Measurements from ENCODE around the gene NR2F2. TPM values are rescaled to one million over a fixed set of nuclear protein-coding genes. Genes with fewer than 3 reads are reported as not detected.

Gene NR2F2
- total RNA-seq, 1 experiment from 2014 or later = 140 TPM

DNA sequence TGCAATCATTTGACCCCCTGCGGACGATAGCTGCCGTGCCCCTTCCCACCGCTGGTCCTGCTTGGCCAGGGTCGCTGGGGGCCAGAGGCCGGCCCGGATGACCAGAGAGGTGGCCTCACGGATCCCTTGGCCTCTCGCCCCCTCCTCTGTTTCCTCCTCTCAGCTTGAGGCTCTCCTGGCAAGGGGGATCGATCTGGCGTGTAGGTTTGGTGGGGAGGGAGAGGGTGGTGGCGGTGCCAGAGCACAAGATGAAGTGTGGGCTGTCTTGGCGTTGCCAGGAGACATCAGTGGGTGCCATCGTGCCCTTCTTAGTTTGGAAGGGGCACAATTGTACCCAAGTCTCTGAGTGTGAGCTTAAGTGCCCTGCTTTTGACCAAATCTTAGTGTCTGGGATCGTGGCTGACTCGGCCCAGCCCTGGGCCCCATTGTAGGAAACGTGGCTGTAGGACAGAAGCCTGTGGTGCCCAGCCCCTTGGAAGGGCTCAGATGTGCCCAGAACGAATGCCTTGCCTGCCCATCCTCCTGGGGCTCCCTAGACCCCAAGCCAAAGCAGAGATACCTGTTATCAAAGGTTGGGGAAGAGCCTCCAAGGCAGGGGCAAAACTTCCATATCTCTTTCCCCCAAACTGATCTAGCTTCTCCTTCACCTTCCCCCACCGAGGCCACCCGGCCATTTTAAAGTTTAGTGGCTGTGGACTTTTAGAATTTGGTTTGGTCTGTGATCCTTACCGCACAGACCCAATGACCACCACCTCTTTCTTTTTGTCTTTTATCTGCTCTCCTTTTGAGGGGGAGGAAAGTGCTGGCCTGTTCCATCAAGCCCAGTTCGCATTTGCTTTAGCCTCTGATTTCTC is 14.4 kb downstream of the NR2F2 start:
- H3K27me3 ChIP-seq (replicated peaks; ENCODE audit: control insufficient read depth, insufficient read depth, low read length) = no peaks in the 10 kb centered on the region
- H3K27me3 Mint-ChIP-seq (ENCODE audit: insufficient read depth, unreplicated experiment) = no peaks in the 10 kb centered on the region
- peak overlapping the region; percentile 75 for H3K27ac Mint-ChIP-seq (ENCODE audit: unreplicated experiment)
- intact Hi-C loops (cut with micrococcal nuclease; ENCODE audit: unreplicated experiment) = no loop called here
- CTCF ChIA-PET = no interaction called here
- H3K4me3 Mint-ChIP-seq (ENCODE audit: unreplicated experiment) = peak overlapping the region; percentile 17
- H3K9me3 Mint-ChIP-seq (ENCODE audit: unreplicated experiment) = no peaks in the 10 kb centered on the region
- DNase-seq = no peak
- POLR2A ChIA-PET = no interaction called here
- H3K9me3 ChIP-seq = no peaks in the 10 kb centered on the region
- no peak overlapping the region for H3K4me3 ChIP-seq (ENCODE audit: low read depth, low read length)
- no peaks in the 10 kb centered on the region for H3K36me3 ChIP-seq (ENCODE audit: control insufficient read depth, insufficient read depth, low read length)
- H3K36me3 Mint-ChIP-seq (ENCODE audit: insufficient read depth, unreplicated experiment) = peaks cover 100% of the 10 kb centered on the region
- no TSS peak for BruUV-seq (replicated peaks)
- H3K4me1 ChIP-seq = no peaks in the 10 kb centered on the region; the same call in 1 of the 2 replicates
- peaks cover 26% of the 10 kb centered on the region for H3K4me1 Mint-ChIP-seq (ENCODE audit: low read depth, unreplicated experiment)
- no peak for TF ChIP-seq CTCF (IDR thresholded peaks at IDR 0.05; ENCODE audit: insufficient read depth in 1 of 2, low read depth in 1 of 2, low read length in 1 of 2, severe bottlenecking in 1 of 2, unreplicated experiment in 1 of 2)

DNA sequence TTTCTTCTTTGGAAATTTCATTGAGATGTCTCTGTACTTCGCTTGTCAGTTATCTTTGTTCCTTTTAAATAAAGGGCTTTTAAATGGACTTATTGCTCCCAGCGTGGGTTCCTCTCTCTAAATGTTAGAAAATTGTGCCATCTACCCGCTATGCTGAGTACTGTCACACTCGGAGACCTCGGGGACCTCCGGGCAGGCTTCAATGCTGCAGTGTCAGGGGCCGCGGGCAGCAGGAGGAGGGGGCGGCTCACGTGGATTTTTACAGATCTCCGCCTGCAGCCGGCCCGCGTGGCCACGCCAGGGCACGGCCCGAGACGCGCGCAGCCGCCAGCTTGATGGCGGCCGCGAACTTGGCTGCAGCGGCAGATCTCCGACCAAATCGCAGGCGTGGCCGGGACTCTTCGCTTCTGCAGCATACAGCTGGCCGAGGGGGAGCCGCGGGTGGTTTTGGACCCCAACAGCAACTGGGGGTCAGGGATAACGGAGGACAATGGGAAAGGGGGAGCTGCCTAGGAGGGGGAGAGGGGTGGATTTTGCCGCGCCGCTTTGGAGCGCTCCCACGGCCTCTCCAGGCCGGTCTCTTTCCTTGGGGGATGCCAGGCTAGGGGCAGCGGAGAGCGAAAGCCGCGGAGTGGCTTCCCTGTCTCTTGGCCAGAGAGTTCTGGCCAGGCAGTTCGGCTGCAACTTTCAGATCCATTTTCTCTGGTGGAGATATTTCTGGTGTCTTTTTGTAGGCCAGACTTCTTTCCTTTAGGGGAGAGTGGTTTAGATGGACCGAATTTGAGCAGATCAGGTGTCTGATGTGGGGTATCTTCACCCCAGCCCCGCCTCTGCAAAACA is 15.3 kb downstream of the NR2F2 start:
- H3K36me3 Mint-ChIP-seq (ENCODE audit: insufficient read depth, unreplicated experiment) = peaks cover 100% of the 10 kb centered on the region
- intact Hi-C loops (cut with micrococcal nuclease; ENCODE audit: unreplicated experiment) = no loop called here
- H3K27ac Mint-ChIP-seq (ENCODE audit: unreplicated experiment) = peak overlapping the region; percentile 75
- POLR2A ChIA-PET = no interaction called here
- no peaks in the 10 kb centered on the region for H3K36me3 ChIP-seq (ENCODE audit: control insufficient read depth, insufficient read depth, low read length)
- DNase-seq = no peak
- BruUV-seq (replicated peaks) = no TSS peak
- no peaks in the 10 kb centered on the region for H3K27me3 ChIP-seq (replicated peaks; ENCODE audit: control insufficient read depth, insufficient read depth, low read length)
- no peak overlapping the region for H3K4me3 Mint-ChIP-seq (ENCODE audit: unreplicated experiment)
- peak in 1 of 2 experiments; percentile 36 for TF ChIP-seq CTCF (IDR thresholded peaks at IDR 0.05; ENCODE audit: insufficient read depth in 1 of 2, low read depth in 1 of 2, low read length in 1 of 2, severe bottlenecking in 1 of 2, unreplicated experiment in 1 of 2)
- CTCF ChIA-PET = no interaction called here
- H3K4me3 ChIP-seq (ENCODE audit: low read depth, low read length) = no peak overlapping the region
- no peaks in the 10 kb centered on the region for H3K27me3 Mint-ChIP-seq (ENCODE audit: insufficient read depth, unreplicated experiment)
- no peaks in the 10 kb centered on the region for H3K9me3 ChIP-seq
- H3K4me1 Mint-ChIP-seq (ENCODE audit: low read depth, unreplicated experiment) = peaks cover 26% of the 10 kb centered on the region
- H3K9me3 Mint-ChIP-seq (ENCODE audit: unreplicated experiment) = no peaks in the 10 kb centered on the region
- no peaks in the 10 kb centered on the region; the same call in 1 of the 2 replicates for H3K4me1 ChIP-seq

DNA sequence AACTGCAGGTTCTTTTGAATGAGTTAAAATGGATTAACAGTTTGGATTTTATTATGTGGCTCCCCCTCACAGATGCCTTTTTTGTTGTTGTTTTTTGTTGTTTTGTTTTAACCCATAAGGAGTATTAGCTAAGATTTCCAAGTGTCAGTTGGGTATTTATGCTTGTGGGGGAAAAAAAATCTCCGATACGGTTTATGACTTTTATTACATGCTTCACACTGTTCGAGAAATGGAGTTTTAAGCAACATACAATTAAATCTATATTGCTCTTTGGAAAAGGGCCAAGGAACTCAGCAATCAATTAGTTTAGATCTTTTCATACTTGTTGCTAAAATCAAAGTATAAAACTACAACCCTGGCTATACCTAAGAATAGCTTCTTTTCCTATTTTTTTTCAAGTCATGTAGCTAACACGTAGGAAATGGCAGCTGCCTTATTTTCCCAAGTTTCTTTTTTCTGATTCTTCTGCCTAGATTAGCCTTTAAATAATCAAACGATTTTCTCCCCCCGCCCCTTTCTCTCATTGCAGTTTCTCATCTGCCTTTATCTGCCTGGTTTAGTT is 16.0 kb downstream of the NR2F2 start:
- Mint-ChIP-seq H3K36me3 (ENCODE audit: insufficient read depth, unreplicated experiment) (peaks cover 100% of the 10 kb centered on the region), H3K9me3 (ENCODE audit: unreplicated experiment) (no peaks in the 10 kb centered on the region), H3K4me1 (ENCODE audit: low read depth, unreplicated experiment) (peaks cover 21% of the 10 kb centered on the region), H3K27ac (ENCODE audit: unreplicated experiment) (peak overlapping the region; percentile 75), H3K4me3 (ENCODE audit: unreplicated experiment) (no peak overlapping the region), H3K27me3 (ENCODE audit: insufficient read depth, unreplicated experiment) (no peaks in the 10 kb centered on the region)
- no TSS peak for BruUV-seq (replicated peaks)
- ChIA-PET POLR2A (no interaction called here), CTCF (no interaction called here)
- no peak for TF ChIP-seq CTCF (IDR thresholded peaks at IDR 0.05; ENCODE audit: insufficient read depth in 1 of 2, low read depth in 1 of 2, low read length in 1 of 2, severe bottlenecking in 1 of 2, unreplicated experiment in 1 of 2)
- Histone ChIP-seq H3K9me3 (no peaks in the 10 kb centered on the region), H3K36me3 (ENCODE audit: control insufficient read depth, insufficient read depth, low read length) (no peaks in the 10 kb centered on the region), H3K4me3 (ENCODE audit: low read depth, low read length) (no peak overlapping the region), H3K27me3 (replicated peaks; ENCODE audit: control insufficient read depth, insufficient read depth, low read length) (no peaks in the 10 kb centered on the region), H3K4me1 (no peaks in the 10 kb centered on the region; the same call in 1 of the 2 replicates)
- intact Hi-C loops (cut with micrococcal nuclease; ENCODE audit: unreplicated experiment) = no loop called here
- no peak for DNase-seq

Data from Caco-2 (cell line).